ENCODE results near the gene LMF1. TPM values are rescaled to one million over a fixed set of nuclear protein-coding genes. Genes with fewer than 3 reads are reported as not detected.
"Not testable (repeated sequence)": the region's sequence is repeated elsewhere in the genome, so short reads cannot be mapped to it uniquely, and the experiment has no call there.

Gene LMF1
- total RNA-seq, 2 experiments from 2014 or later: 17.0 to 31.4 TPM

DNA sequence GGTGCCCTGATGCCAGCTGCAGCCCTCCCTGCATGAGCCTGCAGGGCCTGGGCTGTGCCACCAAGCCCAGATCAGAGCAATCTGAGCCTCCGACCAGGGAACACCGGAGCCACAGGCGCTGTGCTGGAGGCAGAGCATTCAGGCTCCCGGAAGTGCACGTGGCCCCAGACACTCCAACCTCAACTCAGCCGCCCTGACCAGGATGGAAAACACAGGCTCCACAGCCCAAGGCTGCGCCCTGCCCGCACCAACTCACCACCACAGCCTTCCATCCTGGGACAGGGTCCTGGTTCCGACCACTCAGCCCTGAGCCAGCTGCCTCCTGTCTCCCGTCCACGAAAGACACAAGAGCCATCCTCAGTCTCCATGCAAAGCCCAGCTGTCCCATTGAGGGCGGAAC lies 18.5 kb downstream of the LMF1 start:
- Histone ChIP-seq H3K27ac (ENCODE audit: low read depth, low read length, poor library complexity, severe bottlenecking) (no peak overlapping the region), H4K20me1 (ENCODE audit: insufficient read depth, low read length) (no peaks in the 10 kb centered on the region), H3K4me3 (ENCODE audit: low read depth, low read length, poor library complexity, severe bottlenecking) (no peak overlapping the region), H3K9me2 (ENCODE audit: insufficient read depth, low read length) (no peaks in the 10 kb centered on the region), H3K36me3 (ENCODE audit: insufficient read depth, low read length) (no peaks in the 10 kb centered on the region), H3K4me2 (ENCODE audit: low read length) (no peak overlapping the region), H3K4me1 (ENCODE audit: insufficient read depth, low read length, poor library complexity, severe bottlenecking) (no peaks in the 10 kb centered on the region), H3K9me3 (ENCODE audit: low read length) (no peaks in the 10 kb centered on the region), H2AFZ (ENCODE audit: low read length) (no peak overlapping the region), H3K79me2 (ENCODE audit: insufficient read depth, low read depth, low read length) (no peaks in the 10 kb centered on the region)
- POLR2A ChIA-PET: no interaction called here
- TF ChIP-seq EZH2phosphoT487 (IDR thresholded peaks at IDR 0.05; ENCODE audit: borderline replicate concordance, low read depth, low read length): no peak
- TF ChIP-seq, protein P1, sequence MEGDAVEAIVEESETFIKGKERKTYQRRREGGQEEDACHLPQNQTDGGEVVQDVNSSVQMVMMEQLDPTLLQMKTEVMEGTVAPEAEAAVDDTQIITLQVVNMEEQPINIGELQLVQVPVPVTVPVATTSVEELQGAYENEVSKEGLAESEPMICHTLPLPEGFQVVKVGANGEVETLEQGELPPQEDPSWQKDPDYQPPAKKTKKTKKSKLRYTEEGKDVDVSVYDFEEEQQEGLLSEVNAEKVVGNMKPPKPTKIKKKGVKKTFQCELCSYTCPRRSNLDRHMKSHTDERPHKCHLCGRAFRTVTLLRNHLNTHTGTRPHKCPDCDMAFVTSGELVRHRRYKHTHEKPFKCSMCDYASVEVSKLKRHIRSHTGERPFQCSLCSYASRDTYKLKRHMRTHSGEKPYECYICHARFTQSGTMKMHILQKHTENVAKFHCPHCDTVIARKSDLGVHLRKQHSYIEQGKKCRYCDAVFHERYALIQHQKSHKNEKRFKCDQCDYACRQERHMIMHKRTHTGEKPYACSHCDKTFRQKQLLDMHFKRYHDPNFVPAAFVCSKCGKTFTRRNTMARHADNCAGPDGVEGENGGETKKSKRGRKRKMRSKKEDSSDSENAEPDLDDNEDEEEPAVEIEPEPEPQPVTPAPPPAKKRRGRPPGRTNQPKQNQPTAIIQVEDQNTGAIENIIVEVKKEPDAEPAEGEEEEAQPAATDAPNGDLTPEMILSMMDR (conservative IDR thresholded peaks at IDR 0.05; ENCODE audit: low read length): no peak
- no TSS peak for BruUV-seq (replicated peaks)
- intact Hi-C loops (cut with micrococcal nuclease; ENCODE audit: unreplicated experiment): no loop called here
- CTCF ChIA-PET (ENCODE audit: unreplicated experiment): no interaction called here
- no peak for DNase-seq (ENCODE audit: low spot score)

DNA sequence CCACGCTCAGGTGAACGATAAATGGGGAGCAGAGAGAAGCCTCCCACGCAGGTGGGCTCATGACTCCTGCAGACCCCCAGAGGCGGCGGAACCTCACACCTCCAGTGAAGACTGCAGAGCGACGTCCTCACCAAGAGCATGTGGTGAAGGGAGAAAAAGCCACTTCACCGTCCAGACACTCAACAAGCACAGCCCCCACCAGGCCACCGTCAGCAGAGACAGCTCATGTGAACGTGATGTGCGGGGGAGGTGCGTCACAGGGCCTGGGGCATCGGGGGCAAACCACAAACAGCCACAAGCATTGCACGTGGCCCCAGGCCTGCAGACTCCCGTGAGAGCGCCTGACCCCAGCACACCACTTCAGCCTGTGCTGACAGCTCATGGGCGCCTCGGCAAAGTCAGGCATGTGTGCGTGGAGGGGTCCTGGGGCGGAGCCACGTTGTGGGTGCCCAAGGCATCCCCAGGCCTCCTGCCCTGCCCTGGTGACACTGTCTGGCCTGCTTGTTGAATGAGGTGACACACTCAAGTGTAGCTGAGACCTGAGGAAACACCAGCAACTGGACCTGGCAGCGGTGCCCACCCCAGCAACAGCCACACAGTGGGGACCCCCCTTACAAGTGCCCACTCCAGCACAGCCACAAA lies 19.0 kb downstream of the LMF1 start:
- no TSS peak for BruUV-seq (replicated peaks)
- H3K9me2 ChIP-seq (ENCODE audit: insufficient read depth, low read length): no peaks in the 10 kb centered on the region
- no peak overlapping the region for H3K4me2 ChIP-seq (ENCODE audit: low read length)
- no peak overlapping the region for H3K4me3 ChIP-seq (ENCODE audit: low read depth, low read length, poor library complexity, severe bottlenecking)
- ChIA-PET POLR2A (interaction anchor here (0.6 kb wide), 1 partner anchor 148 kb away, joined by 3 read pairs; no protein-coding TSS in a partner anchor), CTCF (ENCODE audit: unreplicated experiment) (no interaction called here)
- H3K4me1 ChIP-seq (ENCODE audit: insufficient read depth, low read length, poor library complexity, severe bottlenecking): no peaks in the 10 kb centered on the region
- H2AFZ ChIP-seq (ENCODE audit: low read length): no peak overlapping the region
- TF ChIP-seq, protein P1 (conservative IDR thresholded peaks at IDR 0.05; ENCODE audit: low read length): no peak
- no peak for TF ChIP-seq EZH2phosphoT487 (IDR thresholded peaks at IDR 0.05; ENCODE audit: borderline replicate concordance, low read depth, low read length)
- DNase-seq (ENCODE audit: low spot score): no peak
- no peaks in the 10 kb centered on the region for H4K20me1 ChIP-seq (ENCODE audit: insufficient read depth, low read length)
- no peak overlapping the region for H3K27ac ChIP-seq (ENCODE audit: low read depth, low read length, poor library complexity, severe bottlenecking)
- H3K9me3 ChIP-seq (ENCODE audit: low read length): no peaks in the 10 kb centered on the region
- no peaks in the 10 kb centered on the region for H3K79me2 ChIP-seq (ENCODE audit: insufficient read depth, low read depth, low read length)
- H3K36me3 ChIP-seq (ENCODE audit: insufficient read depth, low read length): peaks cover under 1% of the 10 kb centered on the region; the same call in 1 of the 2 replicates
- intact Hi-C loops (cut with micrococcal nuclease; ENCODE audit: unreplicated experiment): no loop called here

DNA sequence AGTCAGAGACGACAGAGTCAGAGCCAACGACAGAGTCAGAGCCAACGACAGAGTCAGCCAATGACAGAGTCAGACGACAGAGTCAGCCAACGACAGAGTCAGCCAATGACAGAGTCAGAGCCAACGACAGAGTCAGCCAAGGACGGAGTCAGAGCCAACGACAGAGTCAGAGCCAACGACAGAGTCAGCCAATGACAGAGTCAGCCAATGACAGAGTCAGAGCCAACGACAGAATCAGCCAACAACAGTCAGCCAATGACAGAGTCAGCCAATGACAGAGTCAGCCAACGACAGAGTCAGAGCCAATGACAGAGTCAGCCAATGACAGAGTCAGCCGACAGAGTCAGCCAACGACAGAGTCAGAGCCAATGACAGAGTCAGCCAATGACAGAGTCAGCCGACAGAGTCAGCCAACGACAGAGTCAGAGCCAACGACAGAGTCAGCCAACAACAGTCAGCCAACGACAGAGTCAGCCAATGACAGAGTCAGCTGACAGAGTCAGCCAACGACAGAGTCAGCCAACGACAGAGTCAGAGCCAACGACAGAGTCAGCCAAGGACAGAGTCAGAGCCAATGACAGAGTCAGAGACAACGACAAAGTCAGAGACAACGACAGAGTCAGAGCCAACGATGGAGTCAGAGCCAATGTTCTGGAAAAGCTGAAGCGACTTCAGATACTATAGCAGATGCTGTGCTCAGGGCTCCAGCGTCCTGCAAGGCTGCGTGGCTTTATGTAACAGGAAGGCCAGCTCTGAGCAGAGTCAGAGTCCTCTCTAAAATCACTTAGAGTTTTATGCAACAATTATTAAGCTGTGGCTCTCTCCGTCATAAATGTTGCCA lies 19.8 kb downstream of the LMF1 start:
- H3K79me2 ChIP-seq (ENCODE audit: insufficient read depth, low read depth, low read length); CTCF ChIA-PET (ENCODE audit: unreplicated experiment); intact Hi-C loops (cut with micrococcal nuclease; ENCODE audit: unreplicated experiment); H3K4me3 ChIP-seq (ENCODE audit: low read depth, low read length, poor library complexity, severe bottlenecking); H3K4me2 ChIP-seq (ENCODE audit: low read length); H3K9me2 ChIP-seq (ENCODE audit: insufficient read depth, low read length); DNase-seq (ENCODE audit: low spot score); BruUV-seq (replicated peaks); H4K20me1 ChIP-seq (ENCODE audit: insufficient read depth, low read length); H3K27ac ChIP-seq (ENCODE audit: low read depth, low read length, poor library complexity, severe bottlenecking); H2AFZ ChIP-seq (ENCODE audit: low read length); H3K36me3 ChIP-seq (ENCODE audit: insufficient read depth, low read length); H3K4me1 ChIP-seq (ENCODE audit: insufficient read depth, low read length, poor library complexity, severe bottlenecking); H3K9me3 ChIP-seq (ENCODE audit: low read length): not testable (repeated sequence)
- POLR2A ChIA-PET: interaction anchor here (0.6 kb wide), 2 partner anchors 147 to 659 kb away, joined by 3 read pairs; no protein-coding TSS in a partner anchor

DNA sequence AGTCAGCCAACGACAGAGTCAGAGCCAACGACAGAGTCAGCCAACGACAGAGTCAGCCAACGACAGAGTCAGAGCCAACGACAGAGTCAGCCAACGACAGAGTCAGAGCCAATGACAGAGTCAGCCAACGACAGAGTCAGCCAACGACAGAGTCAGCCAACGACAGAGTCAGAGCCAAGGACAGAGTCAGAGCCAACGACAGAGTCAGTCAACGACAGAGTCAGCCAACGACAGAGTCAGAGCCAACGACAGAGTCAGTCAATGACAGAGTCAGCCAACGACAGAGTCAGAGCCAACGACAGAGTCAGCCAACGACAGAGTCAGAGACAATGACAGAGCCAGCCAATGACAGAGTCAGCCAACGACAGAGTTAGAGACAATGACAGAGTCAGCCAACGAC lies 22.0 kb downstream of the LMF1 start:
- H2AFZ ChIP-seq (ENCODE audit: low read length); POLR2A ChIA-PET; H3K4me2 ChIP-seq (ENCODE audit: low read length); H3K4me1 ChIP-seq (ENCODE audit: insufficient read depth, low read length, poor library complexity, severe bottlenecking); DNase-seq (ENCODE audit: low spot score); H3K27ac ChIP-seq (ENCODE audit: low read depth, low read length, poor library complexity, severe bottlenecking); H3K79me2 ChIP-seq (ENCODE audit: insufficient read depth, low read depth, low read length); BruUV-seq (replicated peaks); H4K20me1 ChIP-seq (ENCODE audit: insufficient read depth, low read length); intact Hi-C loops (cut with micrococcal nuclease; ENCODE audit: unreplicated experiment); H3K4me3 ChIP-seq (ENCODE audit: low read depth, low read length, poor library complexity, severe bottlenecking); CTCF ChIA-PET (ENCODE audit: unreplicated experiment); H3K9me3 ChIP-seq (ENCODE audit: low read length); H3K9me2 ChIP-seq (ENCODE audit: insufficient read depth, low read length): not testable (repeated sequence)
- H3K36me3 ChIP-seq (ENCODE audit: insufficient read depth, low read length): peaks cover 12% of the 10 kb centered on the region

DNA sequence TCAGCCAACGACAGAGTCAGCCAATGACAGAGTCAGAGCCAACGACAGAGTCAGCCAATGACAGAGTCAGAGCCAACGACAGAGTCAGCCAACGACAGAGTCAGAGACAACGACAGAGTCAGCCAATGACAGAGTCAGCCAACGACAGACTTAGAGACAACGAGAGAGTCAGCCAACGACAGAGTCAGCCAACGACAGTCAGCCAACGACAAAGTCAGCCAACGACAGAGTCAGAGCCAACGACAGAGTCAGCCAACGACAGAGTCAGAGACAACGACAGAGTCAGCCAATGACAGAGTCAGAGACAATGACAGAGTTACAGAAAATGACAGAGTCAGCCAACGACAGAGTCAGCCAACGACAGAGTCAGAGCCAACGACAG lies 22.9 kb downstream of the LMF1 start:
- intact Hi-C loops (cut with micrococcal nuclease; ENCODE audit: unreplicated experiment); H3K4me3 ChIP-seq (ENCODE audit: low read depth, low read length, poor library complexity, severe bottlenecking); POLR2A ChIA-PET; H3K79me2 ChIP-seq (ENCODE audit: insufficient read depth, low read depth, low read length); DNase-seq (ENCODE audit: low spot score); H3K9me2 ChIP-seq (ENCODE audit: insufficient read depth, low read length); H3K9me3 ChIP-seq (ENCODE audit: low read length); H3K4me2 ChIP-seq (ENCODE audit: low read length); H3K4me1 ChIP-seq (ENCODE audit: insufficient read depth, low read length, poor library complexity, severe bottlenecking); CTCF ChIA-PET (ENCODE audit: unreplicated experiment); H2AFZ ChIP-seq (ENCODE audit: low read length); H4K20me1 ChIP-seq (ENCODE audit: insufficient read depth, low read length); BruUV-seq (replicated peaks); H3K27ac ChIP-seq (ENCODE audit: low read depth, low read length, poor library complexity, severe bottlenecking): not testable (repeated sequence)
- peaks cover 13% of the 10 kb centered on the region for H3K36me3 ChIP-seq (ENCODE audit: insufficient read depth, low read length)

All from OCI-LY7 (cell line).